SIG-M5 treated with dmso at 0.1 percent for 504 hours (cell line): ENCODE data around the gene IGSF5.

Source experiments
- DNase-seq: peaks from one replicate; lab custom pipeline; 2025; ENCODE audit not compliant: unreplicated experiment; lab: John Stamatoyannopoulos, UW

The IGSF5 gene

DNA sequence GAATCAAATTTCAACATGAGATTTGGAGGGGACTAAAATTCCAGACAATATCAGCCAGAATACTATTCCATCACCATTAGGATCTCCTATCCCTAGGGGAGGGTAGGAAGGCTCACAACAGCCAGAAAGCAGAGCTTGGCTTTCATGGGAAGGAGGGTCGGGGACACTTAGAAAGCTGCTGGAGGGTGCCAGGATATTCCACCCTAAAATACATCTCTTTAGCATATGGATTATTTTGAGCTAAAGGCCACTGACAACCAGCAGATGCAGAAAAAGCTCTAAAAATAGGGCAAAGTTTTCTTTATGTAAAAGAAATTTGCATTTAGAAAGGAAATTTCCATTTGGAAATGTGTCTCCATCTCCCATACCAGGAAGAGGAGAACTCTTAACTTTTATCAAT, 68.0 kb downstream of the IGSF5 start:
- DNase-seq = no peak

DNA sequence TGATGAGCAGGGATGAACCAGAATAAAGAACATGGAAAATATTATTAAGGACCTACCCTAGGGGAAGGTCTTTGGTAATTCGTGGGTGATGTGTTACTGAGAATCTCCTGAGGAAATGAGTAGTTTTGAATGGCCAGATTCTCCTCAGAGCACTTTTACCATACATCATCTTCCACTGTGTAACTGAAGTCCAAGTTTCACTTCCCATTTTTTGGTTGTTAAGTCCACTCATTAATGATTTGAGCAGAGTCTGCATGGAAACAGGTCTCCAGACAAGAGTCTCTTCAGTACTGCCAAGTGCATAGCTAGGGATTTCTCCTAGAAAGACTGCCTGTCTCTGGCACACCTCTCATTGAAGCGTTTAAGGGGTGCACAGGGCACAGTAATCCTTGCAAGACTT, 73.6 kb downstream of the IGSF5 start:
- DNase-seq = no peak

DNA sequence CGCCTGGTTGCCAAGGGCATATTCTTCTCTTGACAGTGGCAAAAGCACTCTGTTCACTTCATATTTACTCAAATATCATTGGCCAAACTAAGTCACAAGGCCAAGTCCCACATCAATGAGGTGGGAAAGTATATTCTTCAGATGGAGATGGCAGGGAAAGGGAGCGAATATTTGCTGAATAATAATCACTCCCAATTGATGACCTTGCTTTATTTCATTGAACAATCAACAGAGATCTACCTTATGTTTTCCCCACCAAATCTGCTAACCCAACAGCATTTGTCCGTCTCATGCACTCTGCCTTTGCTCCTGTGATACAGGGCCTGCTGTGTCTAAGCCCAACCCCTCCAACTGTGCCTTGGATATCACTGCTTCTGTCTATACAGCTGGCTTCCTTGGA, 77.1 kb downstream of the IGSF5 start:
- no peak for DNase-seq

DNA sequence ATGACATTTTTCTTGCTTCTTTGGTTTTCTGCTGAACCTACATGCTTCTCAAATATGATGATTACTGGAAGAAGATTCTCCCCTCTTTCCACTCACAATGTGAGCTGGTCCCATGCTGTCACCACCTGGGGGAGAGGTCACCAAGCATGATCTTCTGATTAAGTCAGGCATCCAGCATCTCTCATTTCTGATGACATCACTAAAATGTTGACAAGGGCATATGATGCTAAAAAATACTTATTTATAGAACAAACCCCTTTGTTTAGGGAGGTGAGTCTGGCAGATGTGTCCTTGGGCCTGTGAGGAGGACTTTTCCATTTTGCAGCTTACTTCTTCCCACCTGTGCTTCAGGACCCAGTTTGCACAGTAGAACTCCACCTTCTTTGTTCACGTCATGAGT, 80.3 kb downstream of the IGSF5 start:
- no peak for DNase-seq

DNA sequence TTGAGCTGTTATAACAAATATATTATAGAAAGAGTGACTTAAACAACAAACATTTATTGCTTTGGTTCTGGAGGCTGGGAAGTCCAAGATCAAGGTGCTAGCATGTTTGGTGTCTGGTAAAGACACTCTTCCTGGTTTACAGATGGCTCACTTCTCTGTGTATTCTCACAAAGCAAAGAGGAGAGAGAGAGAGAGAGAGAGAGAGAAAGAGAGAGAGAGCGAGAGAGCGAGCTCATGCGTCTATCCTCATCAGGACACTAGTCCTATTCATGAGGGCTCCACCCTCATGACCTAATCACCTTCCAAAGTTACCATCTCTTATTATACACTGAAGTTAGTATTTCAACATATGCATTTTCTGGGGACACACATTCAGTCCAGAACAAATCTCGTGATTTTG, 89.6 kb downstream of the IGSF5 start:
- DNase-seq = no peak

DNA sequence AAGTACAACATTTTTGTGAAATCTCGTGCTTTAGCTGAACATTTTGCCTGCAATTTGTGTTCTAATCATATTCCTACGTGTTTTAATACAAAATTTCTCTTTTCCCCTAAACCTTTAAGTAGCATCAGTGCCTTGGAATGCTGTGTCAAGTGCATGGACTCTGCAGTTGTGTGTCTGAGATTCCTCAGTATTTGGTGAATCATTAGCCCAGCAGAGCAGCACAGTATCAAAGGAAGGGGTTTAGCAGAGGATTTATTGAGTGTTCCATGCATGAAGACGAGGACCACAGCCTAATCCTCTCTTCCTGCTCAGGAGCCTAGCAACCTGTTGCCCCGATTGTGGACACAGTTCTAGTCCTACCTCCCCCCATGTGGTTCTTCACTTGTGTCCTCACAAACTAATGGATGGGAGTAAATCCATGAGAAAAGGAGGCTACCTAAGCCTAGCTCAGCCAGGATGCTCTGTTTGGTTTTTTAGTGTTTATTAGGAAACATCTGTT, 92.9 kb downstream of the IGSF5 start:
- no peak for DNase-seq

DNA sequence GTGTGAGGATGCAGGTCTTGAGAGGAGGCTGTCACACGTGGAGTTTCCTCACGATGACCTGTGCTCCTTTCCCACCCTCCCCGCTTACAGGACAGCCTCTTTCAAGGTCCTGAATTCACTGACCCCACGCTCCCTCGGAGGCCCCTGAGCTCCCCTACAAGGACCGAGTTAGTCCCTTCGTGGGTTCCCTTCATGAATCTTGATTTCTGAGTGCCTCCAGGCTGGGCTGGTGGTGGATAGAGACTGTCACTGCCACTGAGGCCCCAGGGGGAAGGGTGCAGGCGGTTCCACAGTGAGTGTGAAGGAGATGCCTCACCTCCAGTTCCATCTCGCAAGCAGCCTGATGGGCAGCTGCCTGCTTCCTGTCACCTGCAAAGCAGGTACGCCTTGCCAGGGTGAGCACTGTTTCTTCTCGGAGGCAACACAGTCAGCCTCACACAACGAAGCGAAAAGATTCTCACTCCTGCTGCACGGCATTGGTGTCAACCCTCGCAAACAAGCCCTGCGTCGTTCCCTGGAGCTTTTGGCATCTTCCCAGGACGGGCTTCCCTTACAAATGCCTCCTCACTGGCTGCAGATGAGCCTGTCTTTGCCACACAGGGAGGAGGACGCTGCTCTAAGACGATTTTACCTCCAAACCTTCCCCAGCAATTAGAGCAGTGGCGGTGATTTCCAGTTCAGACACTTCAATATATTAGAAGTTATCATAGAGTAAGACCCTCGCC, 95.6 kb downstream of the IGSF5 start:
- no peak for DNase-seq

DNA sequence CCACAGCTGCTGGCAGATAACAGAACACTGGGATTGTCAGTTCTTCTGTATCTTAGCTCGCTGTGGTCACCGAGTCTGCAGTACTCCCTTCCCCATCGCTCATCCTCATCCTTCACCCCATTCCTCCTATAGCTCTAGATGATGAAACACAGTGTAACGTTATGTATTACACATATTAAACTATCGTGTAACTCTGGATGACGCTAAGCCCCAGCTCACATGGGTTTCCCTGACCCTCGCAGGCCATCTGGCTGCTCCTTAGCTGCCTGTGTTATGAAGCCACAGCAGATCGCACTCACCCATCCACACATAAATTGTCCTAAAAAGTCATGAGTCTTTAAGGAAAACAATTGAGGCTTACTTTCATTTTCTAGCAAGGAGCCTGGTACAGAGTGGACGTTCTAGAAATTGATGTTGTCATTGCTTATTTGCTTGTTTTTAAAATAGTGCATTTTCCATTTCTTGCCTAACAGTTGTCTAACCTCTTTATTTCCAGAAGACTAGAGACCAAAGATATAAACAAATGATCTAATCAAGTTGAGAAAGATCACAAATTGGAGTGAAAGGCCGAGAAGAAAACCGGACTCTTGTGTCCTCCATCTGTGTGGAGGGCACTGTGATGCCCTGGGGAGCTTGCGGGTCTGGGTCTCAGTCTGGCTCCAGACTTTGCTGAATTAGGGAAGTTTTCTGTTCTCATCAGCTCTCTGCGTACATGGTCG, 97.9 kb downstream of the IGSF5 start:
- no peak for DNase-seq

DNA sequence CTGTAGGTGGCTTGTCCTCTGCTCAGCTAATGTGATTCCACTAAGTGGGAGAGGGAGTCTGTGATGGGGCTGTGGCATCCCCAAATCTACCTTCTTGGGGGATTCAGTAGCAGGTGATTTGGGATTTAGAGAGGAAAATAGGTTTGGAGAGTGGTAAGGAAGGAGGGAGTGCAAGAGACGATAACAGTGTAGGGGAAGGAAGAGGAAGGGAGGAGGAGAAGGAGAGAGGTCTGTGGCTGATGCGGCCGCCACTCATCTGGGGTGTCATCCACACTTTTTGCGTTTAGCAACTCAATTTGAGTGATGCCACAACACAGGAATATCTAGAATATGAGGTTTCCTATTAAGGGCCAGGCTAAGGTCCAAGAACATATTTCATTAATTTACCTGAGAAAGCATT, 98.5 kb downstream of the IGSF5 start:
- DNase-seq = no peak

DNA sequence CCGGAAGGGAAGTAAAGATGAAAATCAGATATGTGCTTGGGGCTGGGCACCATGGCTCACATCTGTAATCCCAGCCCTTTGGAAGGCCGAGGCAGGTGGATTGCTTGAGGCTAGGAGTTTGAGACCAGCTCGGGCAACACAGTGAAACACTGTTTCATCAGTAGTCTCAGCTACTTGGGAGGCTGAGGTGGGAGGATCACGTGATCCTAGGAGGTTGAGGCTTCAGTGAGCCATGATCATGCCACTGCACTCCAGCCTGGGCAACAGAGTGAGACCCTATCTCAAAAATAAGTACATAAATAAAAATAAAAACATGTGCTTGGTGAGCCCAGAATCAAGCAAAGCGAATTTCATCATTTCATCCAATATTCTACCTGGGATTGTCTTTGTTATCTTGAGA, 98.9 kb downstream of the IGSF5 start:
- DNase-seq = no peak

DNA sequence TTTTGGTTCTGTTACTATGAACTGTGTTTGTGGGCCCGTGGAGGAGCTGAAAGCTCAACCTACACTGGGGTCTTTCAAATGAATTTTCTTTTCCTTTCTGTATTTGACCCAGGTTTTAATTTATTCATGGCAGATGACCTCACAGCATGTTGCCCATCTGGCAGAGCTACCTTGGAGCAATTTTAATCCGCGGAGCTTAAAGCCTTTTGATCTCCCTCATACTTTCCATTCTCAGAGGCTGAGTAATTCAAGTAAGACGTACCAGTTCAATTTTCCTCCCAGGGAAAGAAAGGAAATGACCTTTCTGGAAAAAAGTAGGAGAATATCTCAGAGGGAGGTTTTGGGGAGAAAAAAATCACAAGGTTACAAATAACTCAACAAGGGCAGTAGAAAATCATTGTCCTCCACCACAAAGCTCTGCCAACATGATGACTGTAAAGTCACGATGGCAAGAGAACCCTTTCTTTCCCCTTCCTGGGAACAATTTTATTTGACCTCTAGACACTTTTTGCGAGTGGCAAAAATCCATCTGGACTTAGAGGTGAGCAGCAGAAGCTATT, 100.7 kb downstream of the IGSF5 start:
- DNase-seq = no peak

DNA sequence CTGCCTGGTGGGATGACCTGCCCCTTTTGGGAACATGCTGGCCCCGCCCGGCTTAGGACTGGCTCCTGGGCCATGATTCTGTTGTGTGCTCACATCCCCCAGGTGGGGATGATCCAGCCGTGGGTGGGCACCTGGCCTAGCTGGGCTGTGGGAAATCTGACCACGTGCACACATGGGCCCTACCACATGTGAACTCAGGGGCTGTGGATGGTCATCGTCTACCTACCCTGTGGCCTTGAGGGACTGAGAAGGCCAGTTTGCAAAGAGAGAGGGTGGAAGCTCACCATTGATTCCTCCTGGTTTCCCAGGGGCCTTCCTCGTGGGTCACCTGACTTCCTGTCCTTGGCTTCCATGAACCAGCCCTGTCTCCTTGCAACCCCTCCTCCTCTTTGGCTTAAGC, 102.9 kb downstream of the IGSF5 start:
- no peak for DNase-seq

DNA sequence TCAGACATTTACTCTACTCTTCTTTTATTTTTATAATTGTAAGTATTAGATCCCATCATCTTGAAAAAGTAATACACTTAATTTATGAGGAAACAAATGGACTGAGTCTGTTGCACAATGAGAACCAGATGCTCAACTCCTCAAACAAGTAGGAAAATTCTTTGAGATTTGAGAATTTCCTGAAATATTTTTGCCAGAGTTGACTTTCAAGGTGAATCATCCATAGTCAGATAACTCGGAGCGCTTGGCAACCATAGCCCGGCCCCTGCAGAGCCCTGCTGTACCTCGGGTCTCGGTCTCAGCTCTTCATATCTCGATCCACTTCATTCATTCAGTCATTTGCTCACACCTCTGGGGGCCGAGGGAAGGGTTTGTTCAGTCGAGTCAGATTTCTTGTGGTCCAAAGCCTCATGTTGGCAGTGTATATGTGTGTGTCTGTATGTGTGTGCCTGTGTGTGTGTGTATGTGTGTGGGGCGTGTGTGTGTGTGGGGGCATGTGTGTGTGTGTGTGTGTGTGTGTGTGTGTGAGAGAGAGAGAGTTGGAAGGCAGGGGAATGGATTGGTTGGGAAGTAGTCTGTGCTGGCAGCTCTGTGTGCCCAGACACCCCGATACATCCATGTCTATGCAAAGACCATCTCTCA, 104.2 kb downstream of the IGSF5 start:
- DNase-seq = no peak

DNA sequence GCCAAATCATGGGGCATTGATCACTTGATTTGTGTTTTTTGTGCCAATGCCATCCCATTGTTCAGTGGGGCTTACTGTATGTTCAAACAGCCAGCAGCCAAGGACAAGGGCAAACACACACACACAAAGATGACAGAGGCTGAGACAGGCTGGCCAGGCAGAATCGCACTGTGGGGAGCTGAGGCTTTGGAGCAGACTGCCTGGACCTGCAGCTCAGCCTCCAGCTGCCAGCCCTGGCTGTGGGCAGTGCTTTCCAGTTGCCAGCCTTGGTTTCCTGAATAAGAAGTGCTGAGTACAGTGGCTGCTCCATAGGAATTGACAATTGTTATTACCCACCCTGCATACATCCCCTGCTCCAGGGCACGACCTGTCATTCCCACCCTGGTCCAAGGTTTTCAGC, 105.3 kb downstream of the IGSF5 start:
- no peak for DNase-seq

DNA sequence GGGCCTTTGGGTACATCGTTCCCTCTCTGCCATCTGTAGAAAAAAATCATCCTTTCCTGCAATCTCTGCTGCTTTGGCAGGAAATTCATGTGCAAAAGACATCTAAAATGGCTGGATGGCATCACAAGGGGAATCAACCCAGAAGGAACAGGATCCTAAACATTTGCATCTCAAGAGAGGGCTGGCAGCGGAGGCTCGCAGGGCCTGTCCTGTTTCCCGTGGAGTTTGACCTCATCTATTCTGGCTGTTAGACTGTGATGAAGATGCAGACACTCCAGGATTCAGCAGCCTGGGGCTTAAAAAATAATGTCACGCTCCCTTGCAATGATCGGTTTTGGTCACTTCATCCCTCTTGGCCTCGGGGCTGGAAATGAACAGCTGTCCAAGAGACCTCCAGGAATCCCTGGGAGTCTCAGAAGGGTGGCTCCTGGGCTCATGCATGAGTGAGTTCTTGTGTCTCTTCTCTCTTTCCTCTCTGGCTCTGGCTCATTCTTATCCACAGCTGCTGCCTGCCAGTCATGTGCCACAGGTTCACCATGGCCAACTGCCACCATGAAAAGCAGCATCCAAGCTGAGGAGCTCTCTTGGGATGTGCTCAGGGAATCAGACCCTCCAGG, 106.1 kb downstream of the IGSF5 start:
- no peak for DNase-seq
